HG03066 (cell line): ENCODE results near the gene HEXIM1.
A peak's percentile ranks its signal among the peaks of the same experiment; 100 is the strongest.

ENCODE experiments used
- ATAC-seq: cut with Tn5 transposase; IDR thresholded peaks from one replicate; pipeline ENCODE4 v1.9.1; 2021; ENCODE audit warnings: low read depth; ENCODE audit not compliant: unreplicated experiment

HEXIM1 gene

DNA sequence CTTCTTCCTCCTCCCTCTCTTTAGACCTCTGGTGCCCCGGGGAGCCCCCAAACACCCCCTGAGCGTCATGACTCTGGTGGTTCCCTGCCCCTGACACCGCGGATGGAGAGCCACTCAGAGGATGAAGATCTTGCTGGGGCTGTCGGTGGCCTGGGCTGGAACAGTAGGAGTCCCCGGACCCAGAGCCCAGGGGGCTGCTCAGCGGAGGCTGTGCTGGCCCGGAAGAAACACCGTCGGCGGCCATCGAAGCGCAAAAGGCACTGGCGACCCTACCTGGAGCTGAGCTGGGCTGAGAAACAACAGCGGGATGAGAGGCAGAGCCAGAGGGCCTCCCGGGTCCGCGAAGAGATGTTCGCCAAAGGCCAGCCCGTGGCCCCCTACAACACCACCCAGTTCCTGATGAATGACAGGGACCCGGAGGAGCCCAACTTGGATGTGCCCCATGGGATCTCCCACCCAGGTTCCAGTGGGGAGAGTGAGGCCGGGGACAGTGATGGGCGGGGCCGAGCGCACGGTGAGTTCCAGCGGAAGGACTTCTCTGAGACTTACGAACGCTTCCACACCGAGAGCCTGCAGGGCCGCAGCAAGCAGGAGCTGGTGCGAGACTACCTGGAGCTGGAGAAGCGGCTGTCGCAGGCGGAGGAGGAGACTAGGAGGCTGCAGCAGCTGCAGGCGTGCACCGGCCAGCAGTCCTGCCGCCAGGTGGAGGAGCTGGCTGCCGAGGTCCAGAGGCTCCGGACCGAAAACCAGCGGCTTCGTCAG is 20.9 kb downstream of the HEXIM1 start:
- ATAC-seq: no peak

DNA sequence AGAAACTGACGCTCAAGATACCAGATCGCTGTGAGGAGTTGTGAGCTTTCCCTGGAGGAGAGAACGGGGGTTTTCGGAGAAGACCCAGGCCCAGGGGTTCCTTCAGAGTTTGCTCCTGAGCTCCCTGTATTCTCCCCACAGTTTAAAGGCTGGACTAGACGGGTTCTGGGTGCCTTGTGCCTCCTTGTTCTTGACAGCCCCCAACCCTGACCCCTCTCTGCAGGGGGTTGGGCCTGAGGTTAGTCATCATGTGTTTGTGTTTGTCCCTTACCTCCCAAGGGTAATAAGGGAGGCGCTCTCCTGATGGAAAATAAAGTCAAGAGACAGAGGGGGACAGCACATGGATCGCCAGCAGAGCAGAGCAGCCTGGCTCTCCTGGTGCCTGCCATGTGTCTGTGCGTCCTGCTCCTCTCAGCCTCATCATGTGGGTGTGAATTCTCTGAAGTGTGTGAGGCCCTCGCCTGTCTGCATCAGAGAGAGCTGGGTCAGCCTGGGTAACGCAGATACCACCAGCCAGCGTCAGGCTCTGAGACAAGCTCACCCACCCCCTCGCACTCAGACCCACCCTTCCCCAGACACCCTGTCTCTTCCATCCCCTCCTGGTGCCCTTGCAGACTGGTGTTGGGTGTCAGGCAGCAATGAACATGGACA is 22.1 kb downstream of the HEXIM1 start:
- no peak for ATAC-seq

DNA sequence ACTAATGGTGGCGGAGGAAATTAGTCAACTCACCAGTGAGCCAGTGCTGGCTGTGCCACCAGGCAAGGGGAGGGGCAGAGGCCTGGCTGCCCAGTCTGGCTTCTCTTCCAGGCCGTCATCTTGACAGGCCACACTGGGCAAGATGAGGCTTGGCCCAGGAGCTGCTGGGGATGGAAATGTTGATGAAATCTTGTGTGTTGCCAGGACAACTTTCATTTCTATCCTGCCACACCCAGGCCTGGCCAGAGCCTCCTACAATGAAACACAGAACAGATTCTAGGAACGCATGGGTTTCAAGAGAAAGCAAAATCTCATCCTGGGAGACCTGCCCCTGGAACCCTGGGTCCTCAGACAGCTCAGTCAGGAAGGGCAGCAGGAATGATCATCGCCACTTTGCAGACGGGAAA is 22.7 kb downstream of the HEXIM1 start:
- no peak for ATAC-seq

DNA sequence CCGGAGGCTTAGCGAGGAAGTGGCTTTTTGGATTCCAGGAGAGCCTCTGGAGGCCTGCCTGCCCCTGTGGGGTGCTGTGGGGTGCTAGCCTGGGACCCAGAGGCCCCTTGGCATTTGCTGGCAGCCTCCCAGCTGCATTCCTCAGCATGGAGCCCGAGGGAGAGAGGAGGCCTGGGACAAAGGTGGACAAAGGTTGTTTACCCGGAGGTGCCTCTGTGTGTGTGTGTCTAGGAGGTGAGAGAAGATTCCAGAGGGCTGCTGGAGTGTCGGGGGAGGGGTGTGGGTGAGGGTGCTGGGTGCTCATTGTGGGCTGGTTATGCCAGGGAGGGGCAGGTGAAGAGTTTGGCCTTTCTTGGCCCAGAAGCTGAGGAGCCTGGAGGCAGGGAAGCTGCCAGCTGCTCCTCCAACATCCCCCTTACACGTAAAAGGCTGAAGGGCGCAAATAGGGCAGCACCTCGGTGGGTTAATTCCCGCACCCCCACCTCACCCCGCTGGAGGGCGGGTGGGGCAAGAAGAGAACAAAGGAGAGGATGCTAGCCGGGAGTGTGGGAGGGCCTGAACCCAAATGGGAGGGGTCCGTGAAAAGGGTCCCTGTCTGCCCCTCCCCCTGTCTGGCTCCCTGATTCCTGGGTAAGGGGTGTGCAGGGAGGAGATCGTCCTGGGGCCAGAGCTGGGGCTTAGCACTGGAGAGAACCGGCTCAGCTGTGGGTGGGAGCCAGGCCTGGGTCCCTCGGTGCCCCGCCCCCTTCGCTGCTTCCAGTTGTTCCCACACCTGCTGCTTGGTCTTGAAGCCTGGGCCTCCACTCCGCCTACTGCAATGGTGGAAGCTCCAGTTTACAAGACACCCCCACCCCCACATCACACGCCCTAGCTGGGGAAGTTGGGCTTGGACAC is 23.3 kb downstream of the HEXIM1 start:
- ATAC-seq: no peak

DNA sequence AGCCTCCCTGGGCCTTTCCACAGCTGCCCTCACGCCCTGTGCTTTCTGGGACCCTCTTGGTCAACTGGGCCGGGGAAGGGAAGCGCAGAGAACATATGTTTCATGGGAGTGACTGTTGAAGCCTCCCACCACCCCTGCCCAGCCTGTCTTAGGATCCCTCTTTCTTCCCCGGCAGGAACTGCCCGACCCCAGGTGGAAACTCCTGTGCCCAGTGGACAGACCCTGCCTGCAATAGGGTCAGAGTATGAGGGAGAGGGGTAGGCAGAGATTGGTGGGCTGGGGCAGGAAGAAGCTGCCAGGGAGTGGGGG is 23.9 kb downstream of the HEXIM1 start:
- ATAC-seq: no peak

DNA sequence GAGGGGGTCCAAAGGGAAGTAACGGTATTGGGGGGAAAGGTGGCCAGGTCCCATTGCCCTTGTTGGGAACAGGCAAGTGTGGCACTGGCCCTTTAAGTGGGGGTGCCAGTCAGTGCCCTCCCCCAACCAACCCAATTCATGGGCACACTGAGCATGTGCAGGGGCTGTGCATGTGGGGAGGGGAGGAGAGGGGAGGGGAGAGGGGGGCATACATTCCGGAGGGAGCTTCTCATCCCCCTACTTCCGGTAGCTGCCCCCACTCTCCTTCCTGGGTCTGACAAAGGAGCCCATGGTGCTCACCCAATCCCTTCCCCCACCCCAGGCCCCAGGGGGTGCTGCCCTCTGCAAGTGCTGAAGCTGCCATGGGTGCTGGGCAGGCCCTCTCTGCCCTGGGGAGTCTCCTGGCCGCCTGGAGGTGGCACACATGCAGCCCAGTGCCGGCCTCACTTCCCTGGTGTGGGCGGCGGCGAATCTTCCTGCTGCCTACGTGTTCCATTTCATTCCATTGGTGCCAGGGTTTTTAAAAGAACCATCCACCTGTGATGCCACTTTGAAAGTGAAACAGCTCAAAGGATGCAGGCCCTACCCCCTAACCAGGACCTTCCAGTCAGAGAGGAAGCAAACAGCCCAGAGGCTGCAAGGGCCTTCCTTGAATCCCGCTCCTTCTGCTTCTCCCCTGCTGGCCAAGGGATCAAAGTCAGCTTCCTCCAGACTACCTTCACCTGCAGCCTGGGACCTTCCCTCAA is 24.4 kb downstream of the HEXIM1 start:
- no peak for ATAC-seq

DNA sequence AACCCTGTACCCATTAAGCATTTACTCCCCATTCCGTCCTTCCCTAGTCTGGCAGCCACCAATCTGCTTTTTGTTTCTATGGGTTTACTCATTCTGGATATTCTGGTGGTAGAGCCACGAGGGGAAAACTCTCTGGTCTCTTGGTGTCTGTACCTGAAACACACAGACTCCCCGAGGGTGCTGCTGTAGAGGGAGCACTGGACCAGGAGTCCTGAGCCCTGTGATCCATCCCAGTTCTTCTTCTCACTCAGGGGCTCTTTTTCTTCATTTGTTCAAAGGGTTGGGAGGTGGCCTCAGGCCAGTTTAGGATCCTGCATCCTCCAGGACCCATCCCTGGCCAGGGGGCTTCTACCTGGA is 27.5 kb downstream of the HEXIM1 start:
- no peak for ATAC-seq

DNA sequence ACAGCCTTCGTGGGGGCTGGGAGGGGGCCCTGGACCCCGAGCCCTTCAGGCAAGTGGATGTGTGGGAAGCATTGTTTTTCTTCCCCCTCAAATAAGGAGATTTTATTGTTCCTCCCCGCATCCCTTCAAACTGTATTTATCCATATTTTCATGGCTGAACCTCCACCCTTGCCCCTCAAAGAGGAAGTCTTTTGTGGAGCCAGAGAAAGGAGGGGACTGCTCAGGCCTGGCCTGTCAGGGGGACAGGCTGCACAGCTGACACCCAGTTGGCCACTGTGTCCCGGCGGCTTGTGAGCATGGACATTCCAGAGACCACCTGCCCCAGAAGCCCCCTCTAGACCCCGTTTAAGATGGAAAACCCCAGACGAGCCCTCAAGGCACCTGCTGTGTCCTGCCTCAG is 29.3 kb downstream of the HEXIM1 start:
- ATAC-seq: no peak

DNA sequence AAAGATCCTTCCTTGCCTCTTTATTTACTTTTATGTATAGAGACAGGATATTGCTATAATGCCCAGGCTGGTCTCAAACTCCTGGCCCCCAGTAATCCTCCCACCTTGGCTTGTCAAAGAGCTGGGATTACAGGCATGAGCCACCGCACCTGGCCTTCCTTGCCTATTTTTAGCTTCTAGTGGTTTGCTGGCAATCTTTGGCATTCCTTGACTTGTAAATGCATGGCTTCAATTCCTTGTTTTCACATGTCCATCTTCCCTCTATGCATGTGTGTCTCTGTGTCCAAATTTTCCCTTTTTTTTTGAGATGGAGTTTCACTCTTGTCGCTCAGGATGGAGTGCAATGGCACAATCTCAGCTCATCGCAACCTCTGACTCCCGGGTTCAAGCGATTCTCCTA is 35.9 kb downstream of the HEXIM1 start:
- ATAC-seq: no peak

DNA sequence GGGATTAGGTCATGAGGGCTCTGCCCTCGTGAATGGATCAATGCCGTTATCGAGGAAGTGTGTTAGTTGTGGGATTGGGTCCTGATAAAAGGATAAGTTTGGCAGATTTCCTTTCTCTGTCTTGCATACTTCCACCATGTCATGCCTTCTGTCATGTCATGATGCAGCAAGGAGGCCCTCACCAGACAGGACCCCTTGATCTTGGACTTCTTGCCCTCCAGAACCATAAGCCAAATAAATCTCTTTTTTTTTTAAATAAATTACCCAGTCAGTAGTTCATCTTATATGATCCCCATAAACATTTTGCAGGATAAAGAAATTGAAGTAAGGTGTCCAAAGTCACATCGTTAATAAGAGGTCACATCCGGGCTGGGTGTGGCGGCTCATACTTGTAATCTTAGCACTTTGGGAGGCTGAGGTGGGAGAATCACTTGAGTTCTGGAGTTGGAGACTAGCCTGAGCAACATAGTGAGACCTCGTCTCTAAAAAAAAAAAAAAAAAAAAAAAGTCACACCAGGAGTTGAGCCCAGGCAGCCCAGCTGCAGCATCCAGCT is 38.6 kb downstream of the HEXIM1 start:
- no peak for ATAC-seq

DNA sequence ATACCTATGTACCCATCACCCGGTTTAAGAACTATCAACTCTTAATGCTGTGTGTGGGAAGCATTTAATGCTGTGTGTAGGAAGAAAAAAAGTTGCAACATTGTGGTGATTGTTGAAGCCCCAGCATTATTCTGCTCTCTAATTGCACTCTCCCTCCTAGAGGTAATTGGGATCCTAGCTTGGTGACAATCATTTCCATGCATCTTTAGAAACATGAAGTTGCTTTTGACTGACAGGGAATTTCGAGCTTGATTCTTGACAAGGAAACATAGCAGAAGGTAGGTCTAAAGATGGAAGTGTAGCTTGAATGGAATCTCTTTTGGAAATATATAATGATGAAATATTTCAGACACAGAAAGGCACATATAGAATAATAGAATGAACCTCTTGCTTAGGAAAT is 40.7 kb downstream of the HEXIM1 start:
- no peak for ATAC-seq

DNA sequence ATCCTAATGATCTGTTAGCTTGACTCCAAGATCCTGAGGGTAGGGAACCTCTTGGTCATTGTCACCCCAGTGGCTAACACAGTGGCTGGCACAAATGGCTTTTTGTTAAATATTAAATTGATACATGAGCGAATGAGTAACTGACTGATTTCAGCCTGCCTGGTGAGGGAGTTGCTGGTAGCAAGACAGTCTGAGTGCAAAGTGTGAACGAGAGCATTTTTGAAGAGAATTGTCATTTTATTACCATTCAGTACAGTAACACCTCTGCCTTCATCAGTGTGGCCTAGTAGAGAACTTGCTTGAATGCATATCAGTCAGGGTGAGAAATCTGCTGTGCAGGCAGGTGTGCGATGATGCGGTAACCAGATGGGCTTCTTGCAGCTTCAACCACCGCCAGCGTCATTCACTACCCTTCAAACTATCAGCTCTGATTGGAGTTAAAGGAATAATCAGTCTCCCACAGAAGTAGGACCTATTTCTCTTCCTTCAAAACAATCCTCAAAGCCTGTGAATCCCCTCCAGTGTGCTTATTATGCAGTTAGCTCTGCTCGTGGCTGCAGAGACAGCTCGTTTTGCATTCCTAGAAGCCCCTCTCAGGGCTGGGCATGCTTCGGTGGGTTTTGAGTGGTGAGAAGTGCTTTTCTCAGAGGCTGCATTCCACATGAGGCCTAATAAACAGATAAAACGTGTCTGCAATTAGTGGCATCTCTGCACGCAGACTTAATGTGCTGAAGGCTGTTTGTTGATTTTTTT is 42.4 kb downstream of the HEXIM1 start:
- ATAC-seq: no peak

DNA sequence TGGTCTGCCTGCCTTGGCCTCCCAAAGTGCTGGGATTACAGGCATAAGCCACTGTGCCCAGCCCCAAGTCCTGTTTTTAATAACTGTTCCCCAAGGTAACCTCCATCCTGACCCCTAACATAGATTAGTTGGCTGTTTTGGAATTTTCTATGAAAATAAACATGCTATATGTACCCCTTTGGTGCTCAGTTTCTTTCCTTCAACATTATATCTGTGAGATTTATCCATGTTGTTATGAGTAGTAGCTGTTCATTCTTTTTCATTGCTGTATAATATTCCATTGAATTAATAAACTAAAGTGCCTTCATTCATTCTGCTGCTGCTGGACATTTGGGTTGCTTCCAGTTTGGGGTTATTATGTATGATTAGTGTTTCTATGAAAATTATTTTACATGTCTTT is 47.1 kb downstream of the HEXIM1 start:
- no peak for ATAC-seq

DNA sequence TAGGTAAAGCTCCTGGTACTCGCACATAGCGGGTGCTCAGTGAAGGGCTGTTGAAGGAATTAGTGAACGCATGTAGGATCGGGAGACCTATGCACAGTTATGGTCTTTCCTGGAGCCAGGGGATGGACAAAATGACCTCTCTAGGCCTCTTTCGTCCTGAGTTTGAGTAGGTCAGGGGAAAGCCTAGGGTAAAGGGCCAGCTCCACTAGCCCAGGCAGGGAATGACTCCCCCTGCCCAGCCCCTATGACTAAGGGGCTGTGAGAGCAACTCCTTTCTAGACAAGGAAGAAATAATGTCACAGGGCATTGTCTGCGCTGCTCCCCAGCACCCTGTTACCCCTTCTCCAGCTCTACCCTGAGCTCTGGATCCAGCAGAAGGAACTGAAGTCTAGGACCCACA is 48.8 kb downstream of the HEXIM1 start:
- ATAC-seq: no peak

DNA sequence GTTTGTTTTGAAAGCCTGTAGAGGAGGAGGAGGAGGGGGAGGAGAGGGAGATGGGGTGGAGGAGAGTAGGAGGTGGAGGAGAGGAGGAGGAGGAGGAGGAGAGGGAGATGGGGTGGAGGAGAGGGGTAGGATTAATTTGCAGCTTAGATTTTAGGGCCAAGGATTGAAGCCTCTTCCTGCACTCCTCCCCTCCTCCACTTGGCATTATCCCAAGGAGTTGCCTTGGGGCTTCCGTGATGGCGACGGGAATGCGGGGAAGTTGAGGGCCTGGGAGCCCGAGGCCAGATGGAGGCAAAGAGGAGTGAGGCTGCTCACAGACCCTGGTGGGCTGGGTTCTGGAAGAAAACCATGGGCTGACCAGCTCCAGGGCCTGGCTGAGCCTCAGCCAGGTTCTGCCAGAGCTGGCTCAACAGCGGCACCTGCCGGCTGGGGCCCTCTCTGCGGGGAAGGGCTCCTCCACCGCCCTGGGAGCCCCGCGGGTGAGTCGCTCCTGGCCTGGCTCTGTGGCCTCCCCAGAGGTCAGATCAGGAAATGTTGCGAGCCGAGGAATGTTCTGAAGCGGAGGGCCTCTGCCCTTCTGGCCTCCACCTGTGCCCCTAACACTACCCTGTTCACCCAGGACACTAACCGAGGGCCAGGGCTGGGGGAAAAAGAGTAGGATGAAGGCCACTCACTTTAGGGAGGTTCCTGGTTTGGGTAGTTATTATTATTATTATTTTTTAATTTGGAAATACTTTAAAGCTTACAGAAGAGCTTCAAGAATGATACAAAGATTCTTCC is 49.5 kb downstream of the HEXIM1 start:
- ATAC-seq: peak; percentile 82

DNA sequence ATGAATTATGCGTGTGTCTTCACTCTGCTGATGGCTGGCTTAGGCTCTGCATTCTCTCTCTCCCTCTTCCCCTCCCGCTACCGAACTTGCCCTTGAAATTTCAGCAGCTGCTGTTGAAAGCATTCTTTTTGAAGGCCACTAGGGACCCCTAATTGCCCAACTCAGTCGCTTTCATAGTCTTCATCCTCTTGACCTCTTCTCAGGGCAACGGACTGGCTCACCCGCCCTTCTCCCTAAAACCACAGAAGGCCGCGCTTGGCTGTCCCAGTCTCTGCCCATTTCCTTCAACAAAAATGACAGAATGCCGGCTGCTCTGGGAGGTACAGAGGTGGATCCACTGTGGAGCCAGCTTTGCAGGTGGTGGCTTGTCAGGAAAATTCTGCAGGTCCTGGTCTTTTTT is 52.4 kb downstream of the HEXIM1 start:
- ATAC-seq: no peak

DNA sequence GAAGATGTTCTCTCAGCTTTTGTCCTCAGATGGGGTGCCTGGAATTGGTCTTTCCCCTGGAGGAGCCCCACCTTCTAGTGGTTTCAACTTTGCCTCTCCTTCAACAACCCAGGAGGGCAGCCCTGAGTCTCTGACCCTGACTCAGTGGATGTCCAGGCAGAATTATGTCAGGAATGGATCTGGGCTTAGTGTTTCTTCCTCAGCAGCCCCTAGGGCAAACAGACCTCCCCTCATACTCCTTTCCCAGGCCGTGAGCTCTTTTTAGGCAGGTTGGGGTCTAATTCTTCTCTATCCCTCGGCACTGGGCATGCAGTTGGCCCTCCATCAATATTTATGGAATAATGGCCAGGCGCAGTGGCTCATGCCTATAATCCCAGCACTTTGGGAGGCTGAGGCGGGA is 53.2 kb downstream of the HEXIM1 start:
- no peak for ATAC-seq
